ENCODE measurements around the gene ZNF23.
A peak's percentile ranks its signal among the peaks of the same experiment; 100 is the strongest.

ZNF23 gene

DNA sequence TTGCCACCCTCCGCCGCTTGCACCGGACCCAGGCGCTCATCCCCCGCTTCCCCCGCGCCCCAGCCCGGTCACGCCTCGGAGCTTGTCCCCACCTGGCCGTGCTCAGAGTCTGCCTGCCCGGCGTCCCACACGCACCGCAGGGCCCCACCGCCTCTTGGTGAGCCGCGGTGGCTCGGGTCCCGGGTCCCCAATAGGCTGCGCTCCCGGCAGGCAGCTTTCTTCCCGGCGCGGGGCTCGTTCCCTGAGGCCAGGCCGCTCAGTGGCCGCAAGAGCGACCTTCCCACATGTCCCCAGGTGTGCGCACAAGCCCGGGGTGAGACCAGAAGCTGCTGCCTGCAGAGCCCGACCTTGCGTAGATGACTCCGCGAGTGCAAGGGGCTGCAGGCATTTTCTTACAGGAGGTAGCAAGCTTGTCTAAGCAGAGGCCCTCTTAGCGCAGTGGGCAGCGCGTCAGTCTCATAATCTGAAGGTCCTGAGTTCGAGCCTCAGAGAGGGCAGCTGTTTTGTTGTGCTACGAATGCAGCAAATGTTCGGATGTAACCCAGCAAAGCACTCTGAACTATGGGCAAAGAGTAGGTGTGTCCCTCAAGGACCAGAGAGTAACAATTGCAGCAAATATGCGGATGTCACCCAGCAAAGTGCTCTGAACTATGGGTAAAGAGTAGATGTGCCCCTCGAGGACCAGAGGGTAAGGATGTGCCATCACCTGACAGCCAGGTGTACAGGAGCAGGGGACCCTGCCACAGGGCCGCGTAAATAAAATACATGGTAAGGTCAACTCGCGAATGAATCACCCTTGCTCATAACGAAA lies 35.8 kb downstream of the ZNF23 start:
- DNase-seq (ENCODE audit: low read depth in 2 of 2), result no peak

DNA sequence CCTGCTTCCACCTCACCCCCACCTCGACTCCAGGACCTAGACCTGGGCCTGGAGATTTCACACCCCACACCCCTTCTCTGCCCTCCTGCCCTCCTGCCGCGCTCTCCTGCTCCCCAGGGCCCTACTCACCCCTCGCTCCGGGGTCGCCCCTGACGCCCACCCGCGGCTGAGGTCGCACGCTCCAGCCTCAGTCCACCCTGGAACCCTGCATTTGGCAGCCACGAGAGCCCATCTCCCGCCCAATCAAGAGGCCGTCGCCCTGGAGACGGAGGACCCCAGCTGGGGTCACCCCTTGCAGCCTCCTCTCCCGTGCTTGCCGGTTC lies 36.3 kb downstream of the ZNF23 start:
- DNase-seq (ENCODE audit: low read depth in 2 of 2), result no peak

DNA sequence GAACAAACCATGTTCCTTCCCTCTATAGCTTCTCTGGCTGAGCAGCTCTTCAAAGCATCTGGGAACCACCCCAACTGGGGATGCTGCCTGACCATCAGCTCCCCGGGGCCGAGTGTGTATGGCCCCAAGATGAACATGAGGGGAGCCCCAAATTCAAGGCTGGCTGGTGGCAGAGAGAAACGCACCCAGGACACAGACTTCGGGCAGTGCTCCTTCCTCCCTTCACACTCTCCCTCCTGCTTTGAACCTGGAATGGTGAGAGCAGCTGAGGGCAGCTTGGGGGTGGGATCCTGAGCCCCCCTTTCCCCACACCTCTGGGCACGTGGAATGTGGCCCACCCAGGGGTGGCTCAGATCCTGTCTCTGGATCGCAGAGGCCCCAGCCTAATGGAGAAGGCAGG lies 37.4 kb downstream of the ZNF23 start:
- no peak for DNase-seq (ENCODE audit: low read depth in 2 of 2)

DNA sequence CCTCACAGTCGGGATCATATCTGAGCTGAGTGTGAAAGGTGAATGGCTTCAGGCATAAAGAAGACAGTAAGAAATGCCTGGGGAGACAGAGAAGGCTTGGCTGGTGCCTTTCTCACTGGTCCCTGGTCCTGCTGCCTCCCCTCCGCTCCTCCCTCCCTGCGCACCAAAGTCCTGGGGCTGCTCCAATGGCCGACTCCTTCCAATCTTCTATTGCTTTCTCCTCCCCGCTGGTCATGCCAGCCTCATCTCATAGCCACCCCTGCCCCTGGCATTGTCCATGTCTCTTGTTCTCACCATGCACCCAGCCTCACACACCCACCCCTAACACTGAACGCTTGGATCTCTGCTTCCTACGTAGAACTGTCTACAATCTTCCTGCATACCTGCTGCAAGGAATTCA lies 38.2 kb downstream of the ZNF23 start:
- no peak for DNase-seq (ENCODE audit: low read depth in 2 of 2)

DNA sequence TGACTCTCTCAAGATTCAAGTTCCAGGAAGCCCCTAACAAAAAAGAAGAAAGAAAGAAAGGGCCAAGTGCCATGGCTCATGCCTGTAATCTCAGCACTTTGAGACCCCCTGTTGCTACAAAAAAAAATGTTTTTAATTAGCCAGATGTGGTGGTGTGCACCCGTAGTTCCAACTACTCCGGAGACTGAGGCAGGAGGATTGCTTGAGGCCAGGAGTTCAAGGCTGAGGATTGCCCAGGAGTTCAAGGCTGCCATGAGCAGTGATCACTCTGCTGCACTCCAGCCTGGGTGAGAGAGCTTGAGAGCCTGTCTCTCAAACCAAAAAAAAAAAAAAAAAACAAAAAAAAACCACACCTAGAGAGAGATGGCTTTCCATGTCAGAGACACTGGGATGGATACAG lies 39.0 kb downstream of the ZNF23 start:
- DNase-seq (ENCODE audit: low read depth in 2 of 2), result no peak

DNA sequence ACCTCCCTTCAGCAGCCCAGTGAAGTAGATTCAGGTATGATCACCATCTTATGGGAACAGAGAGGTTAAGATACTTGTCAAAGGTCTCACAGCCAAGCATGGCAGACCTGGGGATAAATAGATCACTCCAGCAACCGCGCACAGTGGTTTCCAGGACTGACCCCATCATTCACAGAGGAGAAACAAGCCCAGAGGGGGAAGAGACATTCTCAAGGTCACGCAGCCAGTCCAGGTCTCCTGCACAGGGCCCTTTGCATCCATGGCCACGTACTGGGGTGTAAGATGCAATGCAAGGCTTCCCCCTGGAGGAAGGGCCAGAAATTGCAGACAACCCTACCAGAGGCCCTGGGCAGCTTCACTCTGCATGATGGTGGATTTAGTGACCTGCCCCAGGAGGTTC lies 40.1 kb downstream of the ZNF23 start:
- no peak for DNase-seq (ENCODE audit: low read depth in 2 of 2)

DNA sequence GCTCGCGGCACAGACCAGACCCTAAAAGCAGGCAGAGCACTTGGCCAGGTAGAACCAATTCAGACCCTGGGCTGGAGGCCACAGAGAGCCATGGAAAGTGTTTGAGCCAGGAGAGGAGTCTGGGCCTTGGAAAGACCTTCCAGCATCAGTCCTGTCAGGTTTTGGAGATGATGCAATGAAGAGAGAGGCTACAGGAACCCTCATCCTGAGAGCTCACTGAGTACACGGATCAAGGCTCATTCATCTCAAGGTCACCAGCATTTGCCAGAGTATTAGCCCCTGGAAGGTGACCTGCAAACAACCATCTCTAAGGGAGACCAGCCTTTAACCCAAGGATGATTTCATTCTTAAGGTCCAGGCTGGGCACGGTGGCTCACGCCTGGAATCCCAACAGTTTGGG lies 48.0 kb downstream of the ZNF23 start:
- no peak for DNase-seq (ENCODE audit: low read depth in 2 of 2)

DNA sequence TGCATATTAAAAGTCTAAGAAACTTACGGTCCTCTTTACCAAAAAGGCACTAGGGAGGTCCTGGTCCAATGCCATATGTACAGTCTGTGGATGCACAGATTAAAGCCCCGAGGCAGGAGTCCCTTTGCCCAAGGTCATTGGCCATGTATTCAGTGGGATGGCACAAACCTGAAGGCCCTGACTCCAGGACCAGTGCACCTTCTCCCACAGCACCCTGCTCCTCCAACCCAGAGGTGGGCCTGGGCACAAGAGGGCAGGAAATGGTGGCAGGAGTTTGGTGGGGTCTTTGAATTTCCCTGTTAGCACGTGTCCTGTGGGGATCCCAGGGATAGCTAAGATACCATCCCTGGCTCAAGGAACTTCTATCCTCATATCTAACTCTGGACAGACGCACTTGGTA lies 48.7 kb downstream of the ZNF23 start:
- DNase-seq (ENCODE audit: low read depth in 2 of 2), result no peak

DNA sequence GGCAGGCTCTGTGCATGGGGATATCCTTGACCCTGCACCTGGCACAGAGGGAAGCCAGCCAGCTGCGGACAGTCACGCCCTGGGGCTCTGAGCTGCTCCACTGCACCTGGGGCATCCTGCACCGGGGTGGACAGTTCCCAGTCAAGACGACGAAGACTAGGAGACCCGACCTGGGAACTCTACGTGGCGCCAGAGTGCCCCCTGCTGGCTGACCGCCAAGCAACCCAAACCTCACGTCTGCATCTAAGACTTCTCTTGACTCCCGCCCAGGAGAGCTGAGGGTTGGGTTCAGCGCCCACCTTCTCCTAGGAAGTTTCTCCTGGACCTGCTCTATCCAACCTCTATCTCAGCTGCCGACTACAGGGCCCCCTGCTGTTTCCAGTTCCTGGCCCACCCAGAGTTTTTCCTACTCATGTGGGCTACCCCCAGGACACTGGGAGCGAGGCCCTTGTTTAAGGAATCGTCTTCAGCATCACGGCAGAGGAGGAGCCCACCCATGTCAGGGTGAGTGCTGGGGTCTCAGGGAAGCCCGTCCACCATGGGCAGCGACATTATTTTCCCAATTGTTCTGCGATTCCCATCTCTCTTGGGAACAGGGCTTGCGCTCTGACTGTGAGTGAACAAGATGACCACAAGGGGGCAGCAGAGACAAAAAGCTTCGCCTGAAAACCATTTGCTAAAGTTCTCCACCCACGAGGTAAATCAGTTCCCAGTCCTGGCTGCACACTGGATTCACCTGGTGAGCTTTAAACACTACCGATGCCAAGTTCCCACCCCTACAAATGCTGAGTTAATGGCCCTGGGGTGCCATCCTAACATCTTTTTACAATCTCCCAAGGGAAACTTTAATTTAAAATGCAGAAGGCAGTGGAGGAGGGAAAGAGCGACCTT lies 49.5 kb downstream of the ZNF23 start:
- DNase-seq (ENCODE audit: low read depth in 2 of 2), result peak in 1 of 2 donors; percentile 46

DNA sequence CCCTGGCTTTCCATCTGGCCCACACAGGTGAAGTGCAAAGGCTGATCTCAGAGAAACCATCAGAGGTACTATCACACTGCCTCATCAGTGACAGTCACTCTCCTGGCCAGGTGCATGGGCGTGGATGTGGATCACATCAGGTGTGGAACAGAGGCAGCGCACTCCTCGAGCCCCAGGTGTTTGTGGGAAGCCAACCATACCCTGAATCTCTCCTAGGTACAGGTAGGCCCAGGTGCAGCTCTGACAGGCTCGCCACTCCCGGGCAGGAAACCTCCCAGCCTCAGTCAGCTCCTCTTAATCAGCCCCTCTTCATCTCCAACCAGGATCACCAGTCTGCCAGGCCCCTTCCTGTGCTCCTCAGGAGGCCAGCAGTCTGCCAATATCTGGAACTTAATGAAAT lies 51.9 kb downstream of the ZNF23 start:
- no peak for DNase-seq (ENCODE audit: low read depth in 2 of 2)

DNA sequence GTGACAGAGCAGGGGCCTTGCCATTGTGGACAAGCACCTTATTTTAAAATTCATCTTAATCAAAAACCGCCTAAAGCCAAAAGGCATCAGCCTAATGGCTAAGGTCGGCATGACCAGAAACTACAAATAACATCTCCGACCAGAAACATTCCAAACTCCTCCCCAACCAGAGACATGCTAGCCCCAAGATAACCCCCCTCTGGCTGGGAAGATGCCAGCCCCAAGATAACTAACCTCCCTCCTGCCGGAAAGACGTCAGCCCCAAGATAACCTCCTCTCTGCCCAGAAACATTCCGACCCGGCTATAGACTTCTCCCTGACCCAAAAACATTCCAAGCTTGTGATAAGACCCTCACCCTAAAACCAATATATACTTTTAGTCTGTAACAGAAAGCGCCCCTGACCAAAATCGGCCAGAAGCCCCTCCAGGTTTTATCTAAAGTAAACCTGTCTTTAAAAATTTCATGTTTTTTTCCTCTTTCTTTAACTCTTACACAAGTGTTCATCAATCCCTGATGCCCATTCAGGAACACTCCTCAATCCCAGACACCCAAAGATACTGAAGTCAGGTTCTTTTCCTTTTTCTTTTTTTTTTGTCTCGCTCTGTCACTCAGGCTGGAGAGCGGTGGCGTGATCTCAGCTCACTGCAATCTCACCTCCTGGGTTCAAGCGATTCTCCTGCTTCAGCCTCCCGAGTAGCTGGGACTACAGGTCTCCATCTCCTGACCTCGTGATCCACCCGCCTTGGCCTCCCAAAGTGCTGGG lies 52.9 kb downstream of the ZNF23 start:
- DNase-seq (ENCODE audit: low read depth in 2 of 2), result no peak

DNA sequence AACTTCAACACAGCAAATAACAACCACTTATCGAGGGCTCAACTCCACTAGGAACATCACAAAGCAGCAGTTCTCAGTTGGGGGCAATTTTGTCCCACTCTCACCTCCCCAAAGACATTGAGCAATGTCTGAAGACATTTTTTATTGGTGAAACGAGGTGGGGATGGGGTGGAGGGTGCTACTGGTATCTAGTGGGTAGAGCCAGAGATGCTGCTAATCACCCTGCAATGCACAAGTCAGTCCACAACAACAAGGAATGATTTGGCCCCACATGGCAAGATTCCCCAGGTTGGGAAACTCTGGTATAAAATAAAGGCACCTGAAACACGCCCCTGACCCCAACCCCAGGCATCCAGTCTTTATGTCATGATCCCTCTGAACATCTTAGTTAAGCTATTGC lies 53.5 kb downstream of the ZNF23 start:
- no peak for DNase-seq (ENCODE audit: low read depth in 2 of 2)

DNA sequence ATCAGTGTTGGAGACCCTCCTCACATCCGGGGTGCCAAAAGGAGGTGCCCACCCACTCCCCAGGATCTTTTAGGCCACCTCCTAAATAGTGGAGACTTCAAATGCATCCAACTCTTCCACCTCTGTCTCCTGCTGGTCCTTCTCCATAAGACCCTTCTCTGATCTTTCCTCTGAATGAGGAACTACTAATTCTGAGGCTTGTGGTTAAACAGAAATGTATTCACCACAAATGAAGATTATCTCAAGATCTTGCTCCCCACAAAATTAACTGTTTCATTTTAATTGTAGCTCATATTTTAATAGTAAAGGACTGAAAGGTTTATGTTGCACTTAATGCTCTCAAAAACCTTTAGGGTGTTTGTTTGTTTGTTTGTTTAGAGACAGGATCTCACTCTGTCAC lies 54.3 kb downstream of the ZNF23 start:
- no peak for DNase-seq (ENCODE audit: low read depth in 2 of 2)

DNA sequence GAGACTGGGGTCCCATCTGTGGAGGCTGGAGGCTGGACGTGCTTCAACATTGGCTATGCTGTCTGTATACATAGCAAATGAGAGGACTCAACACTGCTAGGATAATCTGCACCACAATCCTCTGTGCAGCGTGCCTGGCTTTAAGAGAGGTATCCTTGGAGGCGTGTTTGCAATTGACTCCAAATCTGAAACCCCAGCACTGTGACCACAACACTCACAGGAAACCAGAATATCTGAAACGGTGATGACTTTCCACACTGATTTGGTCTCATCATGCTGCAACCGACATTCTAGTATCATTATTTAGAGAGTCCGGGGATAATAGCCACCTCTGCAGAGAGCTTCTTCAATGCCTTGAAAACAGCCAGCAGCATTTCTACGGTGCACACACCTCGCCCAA lies 55.3 kb downstream of the ZNF23 start:
- DNase-seq (ENCODE audit: low read depth in 2 of 2), result no peak

DNA sequence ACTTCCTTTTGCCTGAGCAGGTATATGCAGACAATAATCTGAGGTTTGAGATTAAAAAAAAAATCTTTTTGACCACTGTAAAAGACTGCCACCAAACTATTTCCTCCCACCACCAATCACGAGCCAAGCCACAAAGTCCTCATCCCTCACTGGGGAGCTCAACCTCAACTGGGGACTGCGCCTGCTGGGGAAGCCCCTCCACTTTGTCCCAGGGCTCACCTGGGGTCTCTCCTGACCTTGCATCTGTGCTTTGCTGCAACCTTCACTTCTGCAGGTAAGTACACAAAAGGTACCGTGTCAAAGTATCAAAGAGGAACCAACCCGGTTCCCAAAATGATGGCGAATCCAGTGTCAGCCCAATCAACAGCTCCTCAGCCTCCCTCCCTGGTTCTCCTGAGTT lies 55.7 kb downstream of the ZNF23 start:
- DNase-seq (ENCODE audit: low read depth in 2 of 2), result no peak

DNA sequence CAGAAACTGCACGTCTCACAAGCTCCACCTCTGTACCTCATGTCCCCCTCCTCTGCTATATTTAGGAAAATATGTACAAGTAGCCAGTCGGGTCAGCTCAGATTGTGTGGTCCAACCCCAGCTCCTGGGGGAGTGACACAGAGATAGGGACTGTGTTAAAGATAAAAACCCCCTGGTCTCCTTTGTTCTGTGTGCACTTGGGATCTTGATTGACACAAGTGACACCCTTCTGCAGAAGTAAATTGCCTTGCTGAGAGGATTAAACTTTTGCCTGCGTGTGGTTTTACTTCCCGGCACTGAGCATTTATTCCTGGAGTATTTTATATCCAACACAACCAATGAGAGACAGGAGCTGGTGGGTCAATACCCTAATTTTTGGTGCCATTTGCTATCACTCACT lies 57.7 kb downstream of the ZNF23 start:
- DNase-seq (ENCODE audit: low read depth in 2 of 2), result no peak

DNA sequence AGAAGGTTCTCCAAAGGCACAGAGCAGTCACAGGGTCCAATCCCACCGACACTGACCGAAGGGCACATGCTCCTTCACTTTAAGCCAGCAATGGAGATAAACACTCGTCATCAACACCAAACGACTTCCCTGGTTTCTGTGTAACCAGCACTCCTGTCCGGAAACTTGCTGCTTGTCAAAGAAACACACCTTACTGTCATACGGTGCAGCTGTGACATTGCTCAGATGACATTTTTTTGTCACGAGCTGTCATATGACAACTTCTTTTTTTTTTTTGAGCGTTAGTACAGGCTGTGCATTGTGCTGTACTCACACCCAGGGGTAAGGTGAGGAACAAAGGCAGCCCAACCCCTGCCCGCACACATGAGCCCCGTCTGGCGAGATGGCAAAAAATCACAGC lies 59.4 kb downstream of the ZNF23 start:
- no peak for DNase-seq (ENCODE audit: low read depth in 2 of 2)

DNA sequence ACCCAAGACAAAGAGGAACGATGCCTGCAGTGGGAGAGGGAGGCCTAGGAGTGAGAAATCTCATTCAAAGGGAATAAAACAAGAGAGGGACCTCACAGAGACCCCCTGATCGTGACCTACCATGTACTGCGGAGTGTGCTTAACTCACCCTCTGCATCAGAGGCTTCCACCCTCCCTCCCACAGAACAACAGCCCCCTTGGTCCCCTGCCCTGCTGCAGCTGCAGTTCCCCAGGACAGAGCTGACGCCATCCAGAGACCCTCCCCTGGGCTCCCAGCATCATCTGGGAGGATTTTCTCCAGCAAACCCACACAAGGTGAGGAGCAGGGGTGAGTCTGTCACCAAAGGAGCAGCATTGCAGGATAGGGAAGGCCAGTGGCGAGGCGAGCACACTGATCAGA lies 60.0 kb downstream of the ZNF23 start:
- no peak for DNase-seq (ENCODE audit: low read depth in 2 of 2)

DNA sequence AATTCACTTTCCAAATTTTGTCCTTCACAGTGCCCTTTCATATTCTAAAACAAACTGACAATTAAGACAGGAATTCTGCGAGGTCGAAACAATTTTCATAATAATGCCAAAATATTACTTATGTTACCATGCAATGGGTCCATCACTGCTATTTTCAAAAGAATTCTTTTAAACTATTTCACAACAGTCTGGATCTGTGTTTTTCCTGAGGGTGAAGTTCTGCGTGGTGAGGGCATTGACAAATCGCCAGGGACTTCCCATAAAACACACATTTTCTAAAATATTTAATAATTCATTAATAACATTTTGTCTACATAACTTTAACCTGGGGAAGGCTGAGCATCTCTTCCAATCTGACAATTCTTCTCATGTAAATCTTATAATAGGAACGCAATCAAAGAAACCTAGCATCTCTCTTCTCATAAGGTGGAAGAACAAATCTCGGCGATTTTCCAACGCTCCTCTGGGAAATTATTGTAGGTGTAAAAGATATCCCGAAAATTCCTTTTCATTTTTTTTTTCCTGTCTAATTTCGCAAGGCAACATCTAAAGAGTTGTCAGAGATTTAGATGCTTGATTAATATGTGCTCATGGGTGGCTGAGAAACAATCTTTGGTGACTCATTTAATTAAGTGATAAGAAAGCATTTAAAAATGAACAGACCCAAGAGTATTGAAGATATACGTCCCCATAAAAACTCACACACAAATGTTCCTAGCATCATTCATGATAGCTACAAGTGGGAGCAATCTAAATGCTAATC lies 62.1 kb downstream of the ZNF23 start:
- no peak for DNase-seq (ENCODE audit: low read depth in 2 of 2)
